HCT116 (cell line): Measurements from ENCODE around the gene TOGARAM1. TPM values are rescaled to one million over a fixed set of nuclear protein-coding genes. Genes with fewer than 3 reads are reported as not detected.

Experiments used
- ATAC-seq: fragments of 200-7000 bp; cut with Tn5 transposase; 2 replicates; pipeline ENCODE4 v1.9.1; 2020; ENCODE audit warnings: mild to moderate bottlenecking, moderate library complexity
- BruUV-seq: library from RNA; stranded (reverse); fragments of 400-500 nt; replicated peaks from 2 replicates; lab custom pipeline; 2021; lab: Mats Ljungman, UMichigan
- CTCF ChIA-PET: fragments of 300-600 bp; sonication (Branson Sonifier 250); formaldehyde crosslinking; loops from one replicate; lab custom pipeline; 2021; ENCODE audit warnings: antibody characterized with exemption; lab: Charles Lee
- POLR2A ChIA-PET: fragments of 300-600, 350-600 bp; sonication (Branson Sonifier 250); formaldehyde crosslinking; loops from one replicate; lab custom pipeline; 2021; ENCODE audit warnings: antibody characterized with exemption; lab: Charles Lee
- RAD21 ChIA-PET, 2 experiments: fragments of 300-600 bp; sonication (Branson Sonifier 250); formaldehyde crosslinking; loops; one replicate each; lab custom pipeline; 2023; ENCODE audit warnings: low total read pairs in 2 of 2; ENCODE audit not compliant: uncharacterized antibody in 2 of 2, unreplicated experiment in 2 of 2, low non-redundant PET in 1 of 2; lab: Charles Lee
- DNase-seq: peaks from one replicate; pipeline ENCODE4 v3.0.0-alpha.2; 2010; ENCODE audit warnings: low read depth, low spot score
- H2AFZ ChIP-seq: fragments of 200-600 bp; shearing (Covaris generic), sonication (generic); 2 replicates; pipeline ENCODE4 v1.6.1; 2017; ENCODE audit warnings: low read depth, mixed run types, mixed read lengths, antibody characterized with exemption, low read length; ENCODE audit not compliant: poor library complexity, severe bottlenecking
- H3K27ac ChIP-seq: 2 replicates; pipeline ENCODE4 v1.5.1; 2012; ENCODE audit warnings: low read depth, low read length
- H3K27me3 ChIP-seq: fragments of 200-600 bp; sonication (generic); 2 replicates; pipeline ENCODE4 v1.6.1; 2016; ENCODE audit warnings: mixed run types, low read length, mixed read lengths; ENCODE audit not compliant: insufficient read depth
- H3K36me3 ChIP-seq, 2 experiments: fragments of 200-500 bp in 1 of 2; fragments of 200-600 bp in 1 of 2; sonication (Bioruptor generic) in 1 of 2; sonication (generic) in 1 of 2; 2 replicates each; pipeline versions ENCODE4 v1.5.1 to v1.6.1; 2014 to 2016; ENCODE audit warnings: low read length in 2 of 2, inconsistent platforms in 1 of 2, mixed read lengths in 1 of 2, mixed run types in 1 of 2; ENCODE audit not compliant: insufficient read depth in 2 of 2, control insufficient read depth in 1 of 2
- H3K4me1 ChIP-seq, 2 experiments: fragments of 200-600 bp in 1 of 2; sonication (generic) in 1 of 2; 2 replicates each; pipeline versions ENCODE4 v1.5.1 to v1.6.1; 2012 to 2017; ENCODE audit warnings: low read length in 2 of 2, inconsistent platforms in 1 of 2, mild to moderate bottlenecking in 1 of 2, mixed read lengths in 1 of 2, mixed run types in 1 of 2, moderate library complexity in 1 of 2; ENCODE audit not compliant: insufficient read depth in 2 of 2, control insufficient read depth in 1 of 2
- H3K4me2 ChIP-seq: fragments of 200-600 bp; sonication (generic); 2 replicates; pipeline ENCODE4 v1.6.1; 2017; ENCODE audit warnings: mixed run types, low read length, mixed read lengths
- H3K4me3 ChIP-seq, 2 experiments: fragments of 200-600 bp in 1 of 2; sonication (generic) in 1 of 2; replicated peaks in 1 of 2; 2 replicates each; pipeline ENCODE4 v1.5.1; 2011 to 2016; ENCODE audit warnings: low read length in 2 of 2, control low read depth in 1 of 2, low read depth in 1 of 2, mild to moderate bottlenecking in 1 of 2, mixed read lengths in 1 of 2, mixed run types in 1 of 2
- H3K79me2 ChIP-seq: fragments of 200-600 bp; sonication (generic); 2 replicates; pipeline ENCODE4 v1.6.1; 2017; ENCODE audit warnings: mild to moderate bottlenecking, mixed run types, low read length, moderate library complexity, mixed read lengths; ENCODE audit not compliant: insufficient read depth
- H3K9ac ChIP-seq: fragments of 200-600 bp; sonication (generic); 2 replicates; pipeline ENCODE4 v1.6.1; 2016; ENCODE audit warnings: low read length, mixed read lengths
- H3K9me2 ChIP-seq: fragments of 200-600 bp; sonication (generic), shearing (Covaris generic); 2 replicates; pipeline ENCODE4 v1.6.1; 2017; ENCODE audit warnings: mixed run types, mild to moderate bottlenecking, moderate library complexity; ENCODE audit not compliant: insufficient read depth
- H3K9me3 ChIP-seq, 2 experiments: fragments of 200-500 bp in 1 of 2; fragments of 200-600 bp in 1 of 2; sonication (Bioruptor generic) in 1 of 2; sonication (generic) in 1 of 2; 2 replicates each; pipeline ENCODE4 v1.6.1; 2014 to 2017; ENCODE audit warnings: low read length in 2 of 2, mixed read lengths in 2 of 2, inconsistent platforms in 1 of 2, low read depth in 1 of 2, mild to moderate bottlenecking in 1 of 2, mixed run types in 1 of 2, moderate library complexity in 1 of 2; ENCODE audit not compliant: control insufficient read depth in 1 of 2, insufficient read depth in 1 of 2
- H4K20me1 ChIP-seq: fragments of 200-600 bp; sonication (generic), shearing (Covaris generic); 2 replicates; pipeline ENCODE4 v1.6.1; 2017; ENCODE audit warnings: mixed run types, mild to moderate bottlenecking, moderate library complexity; ENCODE audit not compliant: insufficient read depth
- ATF3 ChIP-seq: IDR thresholded peaks from 2 replicates; pipeline ENCODE4 v1.6.1; 2012
- CBX3 ChIP-seq: IDR thresholded peaks from 2 replicates; pipeline ENCODE4 v1.6.1; 2012; ENCODE audit warnings: low read depth
- CEBPB ChIP-seq: IDR thresholded peaks from 2 replicates; pipeline ENCODE4 v1.6.1; 2012; ENCODE audit warnings: low read depth
- EGR1 ChIP-seq: IDR thresholded peaks from 2 replicates; pipeline ENCODE4 v1.6.1; 2012; ENCODE audit warnings: low read depth
- ELF1 ChIP-seq: IDR thresholded peaks from 2 replicates; pipeline ENCODE4 v1.6.1; 2012; ENCODE audit warnings: low read depth, borderline replicate concordance
- EZH2 ChIP-seq: fragments of 200-600 bp; sonication (generic); IDR thresholded peaks from 2 replicates; pipeline ENCODE4 v1.6.1; 2017; ENCODE audit warnings: antibody characterized with exemption, mixed run types
- EZH2phosphoT487 ChIP-seq: fragments of 200-600 bp; IDR thresholded peaks from 2 replicates; pipeline ENCODE4 v1.6.1; 2018; ENCODE audit warnings: antibody characterized with exemption, borderline replicate concordance
- MAX ChIP-seq: IDR thresholded peaks from 2 replicates; pipeline ENCODE4 v1.6.1; 2012
- POLR2A ChIP-seq: IDR thresholded peaks from 2 replicates; pipeline ENCODE4 v1.7.0; 2011; ENCODE audit warnings: borderline replicate concordance; ENCODE audit not compliant: insufficient read depth, insufficient read length; ENCODE audit errors: extremely low read depth
- POLR2AphosphoS5 ChIP-seq: IDR thresholded peaks from 2 replicates; pipeline ENCODE4 v1.6.1; 2011; ENCODE audit warnings: mild to moderate bottlenecking, low read depth, low read length, moderate library complexity
- RAD21 ChIP-seq: IDR thresholded peaks from 2 replicates; pipeline ENCODE4 v1.6.1; 2012; ENCODE audit warnings: low read depth, mild to moderate bottlenecking
- SIN3A ChIP-seq: IDR thresholded peaks from 2 replicates; pipeline ENCODE4 v1.6.1; 2012; ENCODE audit warnings: low read depth
- SP1 ChIP-seq: IDR thresholded peaks from 2 replicates; pipeline ENCODE4 v1.6.1; 2012; ENCODE audit warnings: low read depth
- SRF ChIP-seq: IDR thresholded peaks from 2 replicates; pipeline ENCODE4 v1.6.1; 2012; ENCODE audit warnings: low read depth
- TCF7L2 ChIP-seq: IDR thresholded peaks from 2 replicates; pipeline ENCODE4 v1.7.0; 2011; ENCODE audit warnings: borderline replicate concordance, inconsistent platforms; ENCODE audit not compliant: insufficient read depth, insufficient read length; ENCODE audit errors: extremely low read depth
- YY1 ChIP-seq: IDR thresholded peaks from 2 replicates; pipeline ENCODE4 v1.6.1; 2011; ENCODE audit warnings: low read length, low read depth, moderate library complexity, mild to moderate bottlenecking; ENCODE audit not compliant: insufficient replicate concordance; ENCODE audit errors: extremely low read depth
- ZBTB33 ChIP-seq: IDR thresholded peaks from 2 replicates; pipeline ENCODE4 v1.6.1; 2011; ENCODE audit warnings: mild to moderate bottlenecking, low read length, moderate library complexity; ENCODE audit not compliant: insufficient replicate concordance; ENCODE audit errors: extremely low read depth
- ZNF274 ChIP-seq: fragments of 200-500 bp; sonication (Bioruptor generic); IDR thresholded peaks from 2 replicates; pipeline ENCODE4 v1.6.1; 2014; ENCODE audit warnings: mild to moderate bottlenecking, low read depth, low read length, inconsistent platforms
- intact Hi-C: fragments of 100-400 bp; cut with micrococcal nuclease; formaldehyde crosslinking; loops from 2 replicates; pipeline ENCODE4 v1.10.0; 2022
- total RNA-seq: library from RNA; stranded (reverse); gene quantifications from one replicate; pipeline ENCODE4 v1.2.1, GENCODE V29; 2021; ENCODE audit not compliant: unreplicated experiment
- TF ChIP-seq, protein P1 (sequence below): IDR thresholded peaks from 2 replicates; pipeline ENCODE4 v1.6.1; 2012; ENCODE audit warnings: low read depth

Gene TOGARAM1
- total RNA-seq, 1 experiment from 2014 or later, result 1.9 TPM

DNA sequence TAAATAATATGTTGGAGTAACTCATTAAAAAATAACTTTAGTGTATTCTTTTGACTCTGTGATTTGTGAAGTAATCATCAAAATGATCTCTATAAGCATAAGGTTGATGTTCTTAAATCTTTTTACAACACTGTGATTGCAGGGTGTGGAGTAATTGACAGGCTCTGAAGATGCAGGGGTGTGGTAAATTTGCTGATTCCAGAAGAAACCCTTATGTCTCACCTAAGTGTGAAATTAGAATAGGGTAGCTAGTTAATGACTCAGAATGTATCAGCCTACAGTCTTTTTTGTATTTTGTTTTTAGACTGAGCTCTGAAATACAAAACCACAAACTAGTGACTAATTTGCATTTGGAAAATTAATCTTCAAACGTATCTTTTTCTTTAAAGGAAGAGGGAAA lies 127.8 kb downstream of the TOGARAM1 start:
- Histone ChIP-seq H2AFZ (no peak overlapping the region), H3K9me2 (no peaks in the 10 kb centered on the region), H3K79me2 (peaks cover 100% of the 10 kb centered on the region), H3K9ac (no peak overlapping the region), H3K36me3 (peaks cover 0 to 3% of the 10 kb centered on the region in 2 experiments; a peak in 1 of 4 replicates), H3K4me1 (peaks cover 0 to 11% of the 10 kb centered on the region in 2 experiments; a peak in 2 of 4 replicates), H3K27ac (no peak overlapping the region), H3K27me3 (no peaks in the 10 kb centered on the region), H3K9me3 (no peaks in the 10 kb centered on the region), H3K4me3 (no peak overlapping the region), H3K4me2 (no peak overlapping the region), H4K20me1 (peaks cover 32% of the 10 kb centered on the region; the same call in 1 of the 2 replicates)
- no TSS peak for BruUV-seq
- TF ChIP-seq RAD21 (no peak), ZNF274 (no peak), EGR1 (no peak), SP1 (no peak), TCF7L2 (no peak), MAX (no peak), POLR2A (no peak), SIN3A (no peak), ZBTB33 (no peak), SRF (no peak), YY1 (no peak), ATF3 (no peak), EZH2phosphoT487 (no peak), ELF1 (no peak), CEBPB (no peak), POLR2AphosphoS5 (no peak), CBX3 (no peak), EZH2 (no peak)
- TF ChIP-seq, protein P1, sequence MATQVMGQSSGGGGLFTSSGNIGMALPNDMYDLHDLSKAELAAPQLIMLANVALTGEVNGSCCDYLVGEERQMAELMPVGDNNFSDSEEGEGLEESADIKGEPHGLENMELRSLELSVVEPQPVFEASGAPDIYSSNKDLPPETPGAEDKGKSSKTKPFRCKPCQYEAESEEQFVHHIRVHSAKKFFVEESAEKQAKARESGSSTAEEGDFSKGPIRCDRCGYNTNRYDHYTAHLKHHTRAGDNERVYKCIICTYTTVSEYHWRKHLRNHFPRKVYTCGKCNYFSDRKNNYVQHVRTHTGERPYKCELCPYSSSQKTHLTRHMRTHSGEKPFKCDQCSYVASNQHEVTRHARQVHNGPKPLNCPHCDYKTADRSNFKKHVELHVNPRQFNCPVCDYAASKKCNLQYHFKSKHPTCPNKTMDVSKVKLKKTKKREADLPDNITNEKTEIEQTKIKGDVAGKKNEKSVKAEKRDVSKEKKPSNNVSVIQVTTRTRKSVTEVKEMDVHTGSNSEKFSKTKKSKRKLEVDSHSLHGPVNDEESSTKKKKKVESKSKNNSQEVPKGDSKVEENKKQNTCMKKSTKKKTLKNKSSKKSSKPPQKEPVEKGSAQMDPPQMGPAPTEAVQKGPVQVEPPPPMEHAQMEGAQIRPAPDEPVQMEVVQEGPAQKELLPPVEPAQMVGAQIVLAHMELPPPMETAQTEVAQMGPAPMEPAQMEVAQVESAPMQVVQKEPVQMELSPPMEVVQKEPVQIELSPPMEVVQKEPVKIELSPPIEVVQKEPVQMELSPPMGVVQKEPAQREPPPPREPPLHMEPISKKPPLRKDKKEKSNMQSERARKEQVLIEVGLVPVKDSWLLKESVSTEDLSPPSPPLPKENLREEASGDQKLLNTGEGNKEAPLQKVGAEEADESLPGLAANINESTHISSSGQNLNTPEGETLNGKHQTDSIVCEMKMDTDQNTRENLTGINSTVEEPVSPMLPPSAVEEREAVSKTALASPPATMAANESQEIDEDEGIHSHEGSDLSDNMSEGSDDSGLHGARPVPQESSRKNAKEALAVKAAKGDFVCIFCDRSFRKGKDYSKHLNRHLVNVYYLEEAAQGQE, result no peak
- intact Hi-C loops, result loop anchor here (5.0 kb wide), 1 partner anchor 42 kb away; the partner anchor contains the start of gene FKBP3
- POLR2A ChIA-PET, result no interaction called here
- RAD21 ChIA-PET, result no interaction called here
- DNase-seq (no peak), ATAC-seq (no peak)
- CTCF ChIA-PET, result no interaction called here
